ENCODE data around the gene CROCC2. TPM values are rescaled to one million over a fixed set of nuclear protein-coding genes. Genes with fewer than 3 reads are reported as not detected.

CROCC2 gene
- total and polyA plus RNA-seq, 2 of the 13 experiments (the other 11 are each of a cell fraction or from before 2014, with no cell fraction given) = not detected

DNA sequence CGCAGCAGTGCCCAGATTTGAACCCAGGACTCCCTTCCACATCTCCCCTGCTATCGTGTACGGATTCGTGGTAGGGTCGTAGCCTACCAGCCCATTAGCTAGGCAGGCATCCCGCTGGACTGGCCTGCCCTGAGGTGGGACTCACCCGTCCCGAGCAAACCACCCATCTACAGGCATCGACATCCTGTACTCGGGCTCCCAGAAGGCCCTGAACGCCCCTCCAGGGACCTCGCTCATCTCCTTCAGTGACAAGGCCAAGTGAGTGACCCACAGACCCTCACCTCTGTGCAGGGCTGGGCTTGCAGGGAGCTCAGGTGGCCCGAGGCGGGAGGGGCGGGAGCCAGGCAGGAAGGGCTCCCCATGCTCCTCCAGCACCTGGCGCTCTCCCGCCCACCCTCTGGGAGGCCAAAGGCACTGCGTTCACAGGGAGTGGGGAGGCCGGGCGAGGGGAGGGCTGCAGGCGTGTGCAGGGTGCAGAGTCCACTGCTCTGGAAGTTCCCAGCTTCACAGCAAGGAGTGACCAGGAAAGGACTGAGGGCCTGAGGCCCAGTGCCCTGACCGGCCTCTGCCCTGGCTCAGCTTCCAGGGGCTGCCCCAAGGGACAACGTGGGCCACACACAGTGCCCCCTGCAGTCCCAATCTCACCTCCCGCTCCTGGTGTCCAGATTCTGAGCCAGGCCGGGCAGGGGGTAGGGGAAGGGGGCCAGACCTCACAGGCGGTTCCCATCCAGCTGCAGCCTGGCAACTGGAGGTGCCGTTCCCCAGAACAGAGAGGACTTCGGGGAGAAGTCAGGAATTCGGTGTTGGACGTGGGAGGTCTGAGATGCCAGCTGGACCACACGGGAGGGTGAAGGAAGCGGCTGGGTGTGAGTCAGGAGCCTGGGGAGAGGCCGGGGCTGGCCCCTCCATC, 32.1 kb upstream of the CROCC2 start (continued):
- TF ChIP-seq HMG20B (CRISPR knock-in tag; conservative IDR thresholded peaks at IDR 0.05) (no peak), ZNF7 (CRISPR knock-in tag; IDR thresholded peaks at IDR 0.05) (no peak), TMF1 (CRISPR knock-in tag; IDR thresholded peaks at IDR 0.05; ENCODE audit: low read depth) (peak; percentile 44; the same call in 1 of the 2 replicates), EZH2 (conservative IDR thresholded peaks at IDR 0.05; ENCODE audit: low read depth, low read length) (no peak), SMARCC2 (IDR thresholded peaks at IDR 0.05) (no peak), ZNF451 (CRISPR knock-in tag; IDR thresholded peaks at IDR 0.05) (peak; percentile 96; the same call in 1 of the 2 replicates), ZEB1 (IDR thresholded peaks at IDR 0.05; ENCODE audit: insufficient replicate concordance, low read depth) (peak; percentile 79), ZNF570 (CRISPR knock-in tag; IDR thresholded peaks at IDR 0.05; ENCODE audit: borderline replicate concordance) (no peak), CBX5 (CRISPR knock-in tag; IDR thresholded peaks at IDR 0.05; ENCODE audit: borderline replicate concordance) (peak; percentile 23; the same call in 1 of the 2 replicates), ZMYM4 (CRISPR knock-in tag; IDR thresholded peaks at IDR 0.05) (peak; percentile 92), ZMYM3 (CRISPR knock-in tag; IDR thresholded peaks at IDR 0.05) (peak; percentile 89), KLF12 (CRISPR knock-in tag; IDR thresholded peaks at IDR 0.05; ENCODE audit: borderline replicate concordance) (no peak), SMYD3 (CRISPR knock-in tag; IDR thresholded peaks at IDR 0.05) (no peak), KLF13 (CRISPR knock-in tag; IDR thresholded peaks at IDR 0.05) (peak; percentile 54; the same call in 1 of the 2 replicates)
- TF ChIP-seq, protein P1, sequence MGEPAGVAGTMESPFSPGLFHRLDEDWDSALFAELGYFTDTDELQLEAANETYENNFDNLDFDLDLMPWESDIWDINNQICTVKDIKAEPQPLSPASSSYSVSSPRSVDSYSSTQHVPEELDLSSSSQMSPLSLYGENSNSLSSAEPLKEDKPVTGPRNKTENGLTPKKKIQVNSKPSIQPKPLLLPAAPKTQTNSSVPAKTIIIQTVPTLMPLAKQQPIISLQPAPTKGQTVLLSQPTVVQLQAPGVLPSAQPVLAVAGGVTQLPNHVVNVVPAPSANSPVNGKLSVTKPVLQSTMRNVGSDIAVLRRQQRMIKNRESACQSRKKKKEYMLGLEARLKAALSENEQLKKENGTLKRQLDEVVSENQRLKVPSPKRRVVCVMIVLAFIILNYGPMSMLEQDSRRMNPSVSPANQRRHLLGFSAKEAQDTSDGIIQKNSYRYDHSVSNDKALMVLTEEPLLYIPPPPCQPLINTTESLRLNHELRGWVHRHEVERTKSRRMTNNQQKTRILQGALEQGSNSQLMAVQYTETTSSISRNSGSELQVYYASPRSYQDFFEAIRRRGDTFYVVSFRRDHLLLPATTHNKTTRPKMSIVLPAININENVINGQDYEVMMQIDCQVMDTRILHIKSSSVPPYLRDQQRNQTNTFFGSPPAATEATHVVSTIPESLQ (CRISPR knock-in tag; conservative IDR thresholded peaks at IDR 0.05) = no peak
- TF ChIP-seq, protein P2, sequence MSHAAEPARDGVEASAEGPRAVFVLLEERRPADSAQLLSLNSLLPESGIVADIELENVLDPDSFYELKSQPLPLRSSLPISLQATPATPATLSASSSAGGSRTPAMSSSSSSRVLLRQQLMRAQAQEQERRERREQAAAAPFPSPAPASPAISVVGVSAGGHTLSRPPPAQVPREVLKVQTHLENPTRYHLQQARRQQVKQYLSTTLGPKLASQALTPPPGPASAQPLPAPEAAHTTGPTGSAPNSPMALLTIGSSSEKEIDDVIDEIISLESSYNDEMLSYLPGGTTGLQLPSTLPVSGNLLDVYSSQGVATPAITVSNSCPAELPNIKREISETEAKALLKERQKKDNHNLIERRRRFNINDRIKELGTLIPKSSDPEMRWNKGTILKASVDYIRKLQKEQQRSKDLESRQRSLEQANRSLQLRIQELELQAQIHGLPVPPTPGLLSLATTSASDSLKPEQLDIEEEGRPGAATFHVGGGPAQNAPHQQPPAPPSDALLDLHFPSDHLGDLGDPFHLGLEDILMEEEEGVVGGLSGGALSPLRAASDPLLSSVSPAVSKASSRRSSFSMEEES (CRISPR knock-in tag; IDR thresholded peaks at IDR 0.05) = peak; percentile 79
- TF ChIP-seq, protein P3, sequence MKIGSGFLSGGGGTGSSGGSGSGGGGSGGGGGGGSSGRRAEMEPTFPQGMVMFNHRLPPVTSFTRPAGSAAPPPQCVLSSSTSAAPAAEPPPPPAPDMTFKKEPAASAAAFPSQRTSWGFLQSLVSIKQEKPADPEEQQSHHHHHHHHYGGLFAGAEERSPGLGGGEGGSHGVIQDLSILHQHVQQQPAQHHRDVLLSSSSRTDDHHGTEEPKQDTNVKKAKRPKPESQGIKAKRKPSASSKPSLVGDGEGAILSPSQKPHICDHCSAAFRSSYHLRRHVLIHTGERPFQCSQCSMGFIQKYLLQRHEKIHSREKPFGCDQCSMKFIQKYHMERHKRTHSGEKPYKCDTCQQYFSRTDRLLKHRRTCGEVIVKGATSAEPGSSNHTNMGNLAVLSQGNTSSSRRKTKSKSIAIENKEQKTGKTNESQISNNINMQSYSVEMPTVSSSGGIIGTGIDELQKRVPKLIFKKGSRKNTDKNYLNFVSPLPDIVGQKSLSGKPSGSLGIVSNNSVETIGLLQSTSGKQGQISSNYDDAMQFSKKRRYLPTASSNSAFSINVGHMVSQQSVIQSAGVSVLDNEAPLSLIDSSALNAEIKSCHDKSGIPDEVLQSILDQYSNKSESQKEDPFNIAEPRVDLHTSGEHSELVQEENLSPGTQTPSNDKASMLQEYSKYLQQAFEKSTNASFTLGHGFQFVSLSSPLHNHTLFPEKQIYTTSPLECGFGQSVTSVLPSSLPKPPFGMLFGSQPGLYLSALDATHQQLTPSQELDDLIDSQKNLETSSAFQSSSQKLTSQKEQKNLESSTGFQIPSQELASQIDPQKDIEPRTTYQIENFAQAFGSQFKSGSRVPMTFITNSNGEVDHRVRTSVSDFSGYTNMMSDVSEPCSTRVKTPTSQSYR (CRISPR knock-in tag; IDR thresholded peaks at IDR 0.05; ENCODE audit: borderline replicate concordance) = no peak; the same call in 1 of the 2 replicates
- TF ChIP-seq, protein P4, sequence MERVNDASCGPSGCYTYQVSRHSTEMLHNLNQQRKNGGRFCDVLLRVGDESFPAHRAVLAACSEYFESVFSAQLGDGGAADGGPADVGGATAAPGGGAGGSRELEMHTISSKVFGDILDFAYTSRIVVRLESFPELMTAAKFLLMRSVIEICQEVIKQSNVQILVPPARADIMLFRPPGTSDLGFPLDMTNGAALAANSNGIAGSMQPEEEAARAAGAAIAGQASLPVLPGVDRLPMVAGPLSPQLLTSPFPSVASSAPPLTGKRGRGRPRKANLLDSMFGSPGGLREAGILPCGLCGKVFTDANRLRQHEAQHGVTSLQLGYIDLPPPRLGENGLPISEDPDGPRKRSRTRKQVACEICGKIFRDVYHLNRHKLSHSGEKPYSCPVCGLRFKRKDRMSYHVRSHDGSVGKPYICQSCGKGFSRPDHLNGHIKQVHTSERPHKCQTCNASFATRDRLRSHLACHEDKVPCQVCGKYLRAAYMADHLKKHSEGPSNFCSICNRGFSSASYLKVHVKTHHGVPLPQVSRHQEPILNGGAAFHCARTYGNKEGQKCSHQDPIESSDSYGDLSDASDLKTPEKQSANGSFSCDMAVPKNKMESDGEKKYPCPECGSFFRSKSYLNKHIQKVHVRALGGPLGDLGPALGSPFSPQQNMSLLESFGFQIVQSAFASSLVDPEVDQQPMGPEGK (CRISPR knock-in tag; IDR thresholded peaks at IDR 0.05) = peak; percentile 100

All from HepG2 (cell line).